B cell (primary cell): ENCODE data around the gene LRR1.

ENCODE experiments used
- EZH2 ChIP-seq: IDR thresholded peaks from 2 replicates; pipeline ENCODE4 v1.6.1; 2012; ENCODE audit warnings: borderline replicate concordance, low read depth, mild to moderate bottlenecking, moderate library complexity, low read length; ENCODE audit not compliant: insufficient read depth, poor library complexity, severe bottlenecking
- TF ChIP-seq, protein P1 (sequence below): fragments of 200-600 bp; IDR thresholded peaks from one replicate; pipeline ENCODE4 v1.8.0; 2022; ENCODE audit warnings: antibody characterized with exemption, mild to moderate bottlenecking

- TF ChIP-seq, protein P1, sequence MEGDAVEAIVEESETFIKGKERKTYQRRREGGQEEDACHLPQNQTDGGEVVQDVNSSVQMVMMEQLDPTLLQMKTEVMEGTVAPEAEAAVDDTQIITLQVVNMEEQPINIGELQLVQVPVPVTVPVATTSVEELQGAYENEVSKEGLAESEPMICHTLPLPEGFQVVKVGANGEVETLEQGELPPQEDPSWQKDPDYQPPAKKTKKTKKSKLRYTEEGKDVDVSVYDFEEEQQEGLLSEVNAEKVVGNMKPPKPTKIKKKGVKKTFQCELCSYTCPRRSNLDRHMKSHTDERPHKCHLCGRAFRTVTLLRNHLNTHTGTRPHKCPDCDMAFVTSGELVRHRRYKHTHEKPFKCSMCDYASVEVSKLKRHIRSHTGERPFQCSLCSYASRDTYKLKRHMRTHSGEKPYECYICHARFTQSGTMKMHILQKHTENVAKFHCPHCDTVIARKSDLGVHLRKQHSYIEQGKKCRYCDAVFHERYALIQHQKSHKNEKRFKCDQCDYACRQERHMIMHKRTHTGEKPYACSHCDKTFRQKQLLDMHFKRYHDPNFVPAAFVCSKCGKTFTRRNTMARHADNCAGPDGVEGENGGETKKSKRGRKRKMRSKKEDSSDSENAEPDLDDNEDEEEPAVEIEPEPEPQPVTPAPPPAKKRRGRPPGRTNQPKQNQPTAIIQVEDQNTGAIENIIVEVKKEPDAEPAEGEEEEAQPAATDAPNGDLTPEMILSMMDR: no peak
- TF ChIP-seq EZH2: no peak
Observed at GRCh38 chr14:49659526-49660455, 61.1 kb downstream of the LRR1 start.
